GM12878 (cell line): ENCODE data around the gene COPRS. TPM values are rescaled to one million over a fixed set of nuclear protein-coding genes. Genes with fewer than 3 reads are reported as not detected.

Experiments
- ATAC-seq: fragments of 200-7000 bp; cut with Tn5 transposase; 3 replicates; pipeline ENCODE4 v1.9.1; 2020; ENCODE audit warnings: mild to moderate bottlenecking, moderate library complexity
- BruUV-seq: library from RNA; stranded (reverse); fragments of 400-500 nt; replicated peaks from 2 replicates; lab custom pipeline; 2021; lab: Mats Ljungman, UMichigan
- CTCF ChIA-PET: fragments of 300-600 bp; sonication (Branson Sonifier 250); formaldehyde crosslinking; extraction: SDS; loops from one replicate; lab custom pipeline; 2021; ENCODE audit warnings: inconsistent platforms; lab: Yijun Ruan, JAX
- POLR2A ChIA-PET: fragments of 350-600 bp; formaldehyde crosslinking; extraction: SDS; loops from one replicate; lab custom pipeline; 2021; ENCODE audit warnings: inconsistent platforms; lab: Charles Lee
- RAD21 ChIA-PET: fragments of 300-600 bp; sonication (Branson Sonifier 250); formaldehyde crosslinking; loops from one replicate; lab custom pipeline; 2023; ENCODE audit warnings: antibody characterized with exemption; ENCODE audit not compliant: unreplicated experiment; lab: Charles Lee
- SMC1A ChIA-PET: fragments of 300-600 bp; sonication (Branson Sonifier 250); formaldehyde crosslinking; loops from one replicate; lab custom pipeline; 2023; ENCODE audit not compliant: unreplicated experiment, uncharacterized antibody; lab: Charles Lee
- DNase-seq: peaks from one replicate; pipeline ENCODE4 v3.0.0-alpha.2; 2011; ENCODE audit warnings: low read depth, low spot score
- FAIRE-seq: peaks from 3 replicates; lab custom pipeline; 2011; peaks lifted over from hg19 to GRCh38; lab: Jason Lieb, UNC
- H2AFZ ChIP-seq: 2 replicates; pipeline ENCODE4 v1.6.0; 2011; ENCODE audit warnings: low read depth, low read length, control low read depth; ENCODE audit not compliant: control insufficient read depth
- H3K27ac ChIP-seq: 2 replicates; pipeline ENCODE4 v1.5.1; 2011; ENCODE audit warnings: control low read depth; ENCODE audit not compliant: control insufficient read depth, insufficient read depth
- H3K27me3 ChIP-seq, 2 experiments: replicated peaks in 1 of 2; 2 replicates each; pipeline versions ENCODE4 v1.6.0 to v1.6.1; 2011; ENCODE audit warnings: low read length in 1 of 2; ENCODE audit not compliant: control insufficient read depth in 2 of 2, insufficient read depth in 2 of 2
- H3K36me3 ChIP-seq, 2 experiments: 2 replicates each; pipeline ENCODE4 v1.5.1; 2011; ENCODE audit warnings: low read length in 1 of 2; ENCODE audit not compliant: control insufficient read depth in 2 of 2, insufficient read depth in 2 of 2
- H3K4me1 ChIP-seq: 2 replicates; pipeline ENCODE4 v1.6.1; 2011; ENCODE audit warnings: mild to moderate bottlenecking, low read length, moderate library complexity, mixed read lengths; ENCODE audit not compliant: control insufficient read depth, insufficient read depth
- H3K4me2 ChIP-seq: 2 replicates; pipeline ENCODE4 v1.6.0; 2011; ENCODE audit warnings: control low read depth; ENCODE audit not compliant: control insufficient read depth, insufficient read depth
- H3K4me3 ChIP-seq: fragments of 200-600 bp; sonication (generic); 2 replicates; pipeline ENCODE4 v1.5.1; 2016
- H3K79me2 ChIP-seq: 2 replicates; pipeline ENCODE4 v1.6.0; 2011; ENCODE audit warnings: low read length; ENCODE audit not compliant: control insufficient read depth, insufficient read depth
- H3K9ac ChIP-seq: 2 replicates; pipeline ENCODE4 v1.8.0; 2011; ENCODE audit warnings: low read length, control low read depth, mixed read lengths; ENCODE audit not compliant: control insufficient read depth, insufficient read depth
- H3K9me3 ChIP-seq: replicated peaks from 3 replicates; pipeline ENCODE4 v1.5.1; 2011; ENCODE audit warnings: mild to moderate bottlenecking, low read length; ENCODE audit not compliant: control insufficient read depth, insufficient read depth
- H4K20me1 ChIP-seq: 2 replicates; pipeline ENCODE4 v1.6.0; 2011; ENCODE audit not compliant: control insufficient read depth, insufficient read depth
- HDAC2 ChIP-seq: fragments of 200-600 bp; sonication (generic); IDR thresholded peaks from 2 replicates; pipeline ENCODE4 v1.6.1; 2017
- PKNOX1 ChIP-seq: fragments of 450-650 bp; IDR thresholded peaks from 2 replicates; pipeline ENCODE4 v1.6.1; 2016; ENCODE audit warnings: mild to moderate bottlenecking
- PML ChIP-seq: IDR thresholded peaks from 2 replicates; pipeline ENCODE4 v1.6.1; 2012; ENCODE audit warnings: low read length, inconsistent platforms
- SUPT20H ChIP-seq: IDR thresholded peaks from 2 replicates; pipeline ENCODE4 v1.6.1; 2011; ENCODE audit warnings: low read depth, mild to moderate bottlenecking, low read length, moderate library complexity, borderline replicate concordance; ENCODE audit not compliant: control insufficient read depth
- ZZZ3 ChIP-seq: IDR thresholded peaks from 2 replicates; pipeline ENCODE4 v1.6.1; 2011; ENCODE audit warnings: low read depth; ENCODE audit not compliant: control insufficient read depth, insufficient read length
- WGBS: methylation state at CpG from one replicate; pipeline ENCODE4 v1.1.6; 2016; ENCODE audit warnings: low lambda C conversion rate; ENCODE audit not compliant: insufficient replicate concordance, insufficient coverage; ENCODE audit errors: missing lambda C conversion rate; 5-methylcytosine and 5-hydroxymethylcytosine counted together
- in situ Hi-C: fragments of 300-500 bp; cut with MboI; formaldehyde crosslinking; loops from 9 replicates; pipeline ENCODE4 v1.14.3; 2018; ENCODE audit warnings: mixed read lengths
- intact Hi-C: fragments of 100-400 bp; cut with micrococcal nuclease; formaldehyde crosslinking; loops from one replicate; pipeline ENCODE4 v1.14.2; 2022; ENCODE audit not compliant: unreplicated experiment
- polyA plus RNA-seq, 11 experiments: library from polyadenylated mRNA; depleted of rRNA in 4 of 11; unstranded in 6 of 11; stranded (reverse) in 5 of 11; fragments of >200 nt; fragmentation: Nextera tagmentation in 4 of 11; fragmentation: Illumina TruSeq in 1 of 11; extraction: Ambion mirVana in 4 of 11; extraction: Trizol in 1 of 11; gene quantifications; 1 replicate in 1 of 11; 2 replicates in 10 of 11; pipeline versions ENCODE4 v1.2.1 to v1.2.3, GENCODE V29; 2011 to 2016; ENCODE audit warnings: inconsistent platforms in 2 of 11, missing spikeins in 2 of 11, low read depth in 1 of 11
- total RNA-seq, 4 experiments: library from RNA; depleted of rRNA in 3 of 4; stranded (reverse); fragments of >200 nt in 3 of 4; fragmentation: Illumina TruSeq in 1 of 4; extraction: Trizol in 1 of 4; gene quantifications; 2 replicates each; pipeline versions ENCODE4 v1.2.1 to v1.2.3, GENCODE V29; 2013 to 2021

Gene COPRS
- total and polyA plus RNA-seq, 10 of the 15 experiments (the other 5 are each of a cell fraction or from before 2014, with no cell fraction given) = 6.3 to 41.9 (median 31.4) TPM

GRCh38 chr17:31877911-31878702 lies 19.1 kb upstream of the COPRS start:
- intact Hi-C loops (no loop called here), in situ Hi-C loops (no loop called here)
- Histone ChIP-seq H3K4me1 (no peaks in the 10 kb centered on the region), H3K4me2 (no peak overlapping the region), H3K36me3 (peaks cover 9 to 20% of the 10 kb centered on the region in 2 experiments), H3K27me3 (no peaks in the 10 kb centered on the region), H2AFZ (no peak overlapping the region), H3K9me3 (no peaks in the 10 kb centered on the region), H3K9ac (no peak overlapping the region), H3K27ac (no peak overlapping the region), H3K4me3 (no peak overlapping the region), H3K79me2 (no peaks in the 10 kb centered on the region), H4K20me1 (no peaks in the 10 kb centered on the region)
- DNase-seq (no peak), FAIRE-seq (no peak), ATAC-seq (no peak)
- no peak for TF ChIP-seq HDAC2
- no peak for TF ChIP-seq ZZZ3
- no peak for TF ChIP-seq SUPT20H
- no peak for TF ChIP-seq PML
- ChIA-PET POLR2A (interaction anchor here (0.6 to 0.9 kb wide), 3 partner anchors 9 to 343 kb away, joined by 3 to 4 read pairs (median 3); no protein-coding TSS in a partner anchor), RAD21 (no interaction called here), CTCF (no interaction called here), SMC1A (no interaction called here)
- 73% methylated on average over 8 of the region's 9 CpGs for WGBS
- BruUV-seq = TSS peak; percentile 37

- RAD21 ChIA-PET = no interaction called here
- in situ Hi-C loops = no loop called here
- no peak overlapping the region for H2AFZ ChIP-seq
- H3K27ac ChIP-seq = no peak overlapping the region
- POLR2A ChIA-PET = interaction anchor here (0.6 kb wide), 2 partner anchors 124 to 342 kb away, joined by 3 to 4 read pairs; no protein-coding TSS in a partner anchor
- TF ChIP-seq PKNOX1 = no peak
- TF ChIP-seq, all 136 proteins: peak for 0
- Histone ChIP-seq H3K27me3 (no peaks in the 10 kb centered on the region), H3K4me1 (no peaks in the 10 kb centered on the region), H4K20me1 (no peaks in the 10 kb centered on the region), H3K9ac (no peak overlapping the region), H3K79me2 (no peaks in the 10 kb centered on the region), H3K9me3 (no peaks in the 10 kb centered on the region), H3K4me2 (no peak overlapping the region), H3K36me3 (peaks cover 13 to 23% of the 10 kb centered on the region in 2 experiments), H3K4me3 (no peak overlapping the region)
- ATAC-seq (no peak), FAIRE-seq (no peak), DNase-seq (no peak)
- WGBS = 98% methylated on average over 6 of the region's 6 CpGs
- BruUV-seq = no TSS peak
- CTCF ChIA-PET = no interaction called here
- intact Hi-C loops = no loop called here
- SMC1A ChIA-PET = interaction anchor here (2.5 kb wide), 1 partner anchor 24 kb away, joined by 9 read pairs; the partner anchor contains the start of gene UTP6
Measured at GRCh38 chr17:31877341-31877740, 18.3 kb upstream of the COPRS start.
